Neural crest cell (in vitro differentiated cells): Measurements from ENCODE around the gene HYAL3. TPM values are rescaled to one million over a fixed set of nuclear protein-coding genes. Genes with fewer than 3 reads are reported as not detected.
A peak's percentile ranks its signal among the peaks of the same experiment; 100 is the strongest.

Experiments used
- DNase-seq: peaks from one replicate; pipeline ENCODE4 v3.0.0; 2021; ENCODE audit warnings: low read depth, mixed read lengths, low spot score
- H3K27ac Mint-ChIP-seq: one replicate; pipeline ENCODE4 v1.8.0; 2021; ENCODE audit warnings: mild to moderate bottlenecking, mixed read lengths; ENCODE audit not compliant: unreplicated experiment
- H3K27me3 Mint-ChIP-seq: 2 replicates; pipeline ENCODE4 v1.8.0; 2021; ENCODE audit warnings: low read depth, mild to moderate bottlenecking, mixed read lengths
- H3K36me3 Mint-ChIP-seq: 2 replicates; pipeline ENCODE4 v1.8.0; 2021; ENCODE audit warnings: low read depth, mild to moderate bottlenecking, mixed read lengths
- H3K4me1 Mint-ChIP-seq: 2 replicates; pipeline ENCODE4 v1.8.0; 2021; ENCODE audit warnings: mixed read lengths
- H3K4me3 Mint-ChIP-seq: one replicate; pipeline ENCODE4 v1.8.0; 2021; ENCODE audit warnings: mild to moderate bottlenecking, mixed read lengths
- H3K9me3 Mint-ChIP-seq: 2 replicates; pipeline ENCODE4 v1.8.0; 2021; ENCODE audit warnings: mixed read lengths
- total RNA-seq: library from RNA; stranded (reverse); gene quantifications from 2 replicates; pipeline ENCODE4 v1.2.1, GENCODE V29; 2021
- TF ChIP-seq, protein P1 (sequence below): fragments of 200-600 bp; sonication (generic); conservative IDR thresholded peaks from 2 replicates; pipeline ENCODE4 v1.5.0; 2021; ENCODE audit warnings: antibody characterized with exemption, mild to moderate bottlenecking

The HYAL3 gene
- total RNA-seq, 1 donor from 2014 or later = 4.4 TPM

DNA sequence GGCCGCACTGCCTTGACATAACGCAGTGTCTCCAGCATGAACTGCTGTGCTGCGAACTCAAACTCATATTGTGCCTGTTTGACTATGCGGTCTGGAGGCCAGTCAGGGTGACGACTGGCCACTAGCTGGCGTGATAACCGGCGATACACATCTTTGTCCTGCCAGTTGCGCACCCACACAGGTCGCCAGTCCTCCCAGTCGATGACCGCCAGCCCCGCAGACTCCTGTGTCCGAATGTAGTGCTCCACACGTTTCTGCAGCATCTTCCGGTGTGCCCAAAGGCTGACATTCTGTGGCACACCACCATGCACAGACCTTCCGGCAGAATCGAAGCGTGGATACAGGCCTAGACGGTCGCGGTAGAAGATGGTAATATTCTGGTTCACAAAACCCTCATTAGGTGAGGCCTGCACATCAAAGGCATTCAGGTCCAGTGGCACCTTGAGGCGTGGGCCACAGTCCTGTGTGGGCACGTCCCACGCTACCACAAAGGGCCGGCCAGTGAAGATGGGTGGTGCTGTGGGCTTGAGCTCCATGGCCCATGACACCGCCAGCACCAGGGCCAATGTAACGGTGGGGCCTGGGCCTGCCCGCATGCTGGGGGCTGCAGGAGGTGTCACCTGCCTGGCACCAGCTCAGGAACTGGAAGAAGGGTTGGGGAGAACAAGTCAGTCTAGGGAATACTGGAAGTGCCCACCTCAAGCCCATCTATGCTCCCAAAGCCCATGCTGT, 20.9 kb upstream of the HYAL3 start:
- peaks cover 19% of the 10 kb centered on the region for H3K36me3 Mint-ChIP-seq
- H3K4me1 Mint-ChIP-seq = peaks cover 53% of the 10 kb centered on the region
- DNase-seq = no peak
- TF ChIP-seq, protein P1, sequence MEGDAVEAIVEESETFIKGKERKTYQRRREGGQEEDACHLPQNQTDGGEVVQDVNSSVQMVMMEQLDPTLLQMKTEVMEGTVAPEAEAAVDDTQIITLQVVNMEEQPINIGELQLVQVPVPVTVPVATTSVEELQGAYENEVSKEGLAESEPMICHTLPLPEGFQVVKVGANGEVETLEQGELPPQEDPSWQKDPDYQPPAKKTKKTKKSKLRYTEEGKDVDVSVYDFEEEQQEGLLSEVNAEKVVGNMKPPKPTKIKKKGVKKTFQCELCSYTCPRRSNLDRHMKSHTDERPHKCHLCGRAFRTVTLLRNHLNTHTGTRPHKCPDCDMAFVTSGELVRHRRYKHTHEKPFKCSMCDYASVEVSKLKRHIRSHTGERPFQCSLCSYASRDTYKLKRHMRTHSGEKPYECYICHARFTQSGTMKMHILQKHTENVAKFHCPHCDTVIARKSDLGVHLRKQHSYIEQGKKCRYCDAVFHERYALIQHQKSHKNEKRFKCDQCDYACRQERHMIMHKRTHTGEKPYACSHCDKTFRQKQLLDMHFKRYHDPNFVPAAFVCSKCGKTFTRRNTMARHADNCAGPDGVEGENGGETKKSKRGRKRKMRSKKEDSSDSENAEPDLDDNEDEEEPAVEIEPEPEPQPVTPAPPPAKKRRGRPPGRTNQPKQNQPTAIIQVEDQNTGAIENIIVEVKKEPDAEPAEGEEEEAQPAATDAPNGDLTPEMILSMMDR = no peak
- H3K27me3 Mint-ChIP-seq = no peaks in the 10 kb centered on the region
- H3K27ac Mint-ChIP-seq = peak overlapping the region; percentile 96
- peak overlapping the region; percentile 99 for H3K4me3 Mint-ChIP-seq
- H3K9me3 Mint-ChIP-seq = no peaks in the 10 kb centered on the region

DNA sequence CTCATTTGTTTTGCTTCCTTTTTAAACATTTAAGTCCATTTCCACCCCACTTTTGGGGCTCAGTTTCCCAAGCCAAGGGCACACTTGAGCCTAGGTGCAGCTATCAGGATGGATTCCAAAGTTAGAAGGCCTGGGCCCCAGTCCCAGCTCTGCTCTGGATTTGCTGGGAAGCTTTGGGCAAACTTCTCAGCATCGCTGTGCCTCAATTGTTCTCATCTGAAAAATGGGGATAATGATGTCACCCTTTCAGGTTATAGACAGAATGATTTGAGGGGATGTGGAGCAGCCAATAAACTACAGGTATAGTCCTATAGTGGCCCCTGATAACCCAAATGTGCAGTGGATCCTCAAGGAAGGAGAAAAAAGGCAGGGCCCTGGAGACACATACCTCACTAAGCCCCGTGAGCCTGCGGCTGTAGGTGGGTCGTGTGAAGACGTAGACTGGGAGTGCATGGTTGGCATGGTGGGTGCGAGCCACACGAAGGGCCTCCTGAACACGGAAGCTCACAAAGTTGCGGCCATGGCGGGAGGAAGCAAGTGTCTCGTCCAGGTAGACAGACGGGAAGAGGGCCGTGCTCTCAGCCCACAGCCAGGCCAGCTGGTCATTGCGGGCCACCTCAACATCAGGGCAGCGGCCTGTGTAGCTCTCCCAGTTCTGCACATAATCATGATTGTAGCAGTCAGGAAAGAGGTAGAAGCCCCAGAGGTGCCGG, 20.1 kb upstream of the HYAL3 start:
- Mint-ChIP-seq H3K27ac (no peak overlapping the region), H3K27me3 (no peaks in the 10 kb centered on the region), H3K4me1 (peaks cover 46% of the 10 kb centered on the region), H3K9me3 (no peaks in the 10 kb centered on the region), H3K4me3 (peak overlapping the region; percentile 99), H3K36me3 (peaks cover 22% of the 10 kb centered on the region)
- DNase-seq = no peak
- TF ChIP-seq, protein P1 = no peak

DNA sequence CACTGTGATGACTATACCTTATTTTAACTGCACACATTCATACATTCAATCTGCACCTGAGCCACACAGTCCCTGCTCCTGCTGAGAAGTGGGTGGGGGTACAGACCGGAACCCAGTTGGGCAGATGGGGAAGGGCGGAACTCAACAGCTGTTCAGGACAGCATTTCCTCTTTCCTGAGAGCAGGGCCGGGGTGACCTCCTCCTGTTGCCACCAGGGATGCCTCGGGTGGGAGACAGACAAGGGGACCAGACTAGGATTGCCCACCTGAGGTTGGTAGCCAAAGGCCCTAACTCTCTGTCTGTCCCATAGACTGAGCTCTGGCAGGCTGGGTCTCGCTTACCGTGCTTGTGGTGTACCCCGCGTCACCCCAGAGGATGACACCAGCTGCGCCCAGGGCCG, 19.4 kb upstream of the HYAL3 start:
- H3K36me3 Mint-ChIP-seq = peaks cover 29% of the 10 kb centered on the region
- no peaks in the 10 kb centered on the region for H3K27me3 Mint-ChIP-seq
- H3K9me3 Mint-ChIP-seq = no peaks in the 10 kb centered on the region
- TF ChIP-seq, protein P1 = no peak
- H3K27ac Mint-ChIP-seq = no peak overlapping the region
- H3K4me1 Mint-ChIP-seq = peaks cover 43% of the 10 kb centered on the region
- H3K4me3 Mint-ChIP-seq = peak overlapping the region; percentile 82
- no peak for DNase-seq

DNA sequence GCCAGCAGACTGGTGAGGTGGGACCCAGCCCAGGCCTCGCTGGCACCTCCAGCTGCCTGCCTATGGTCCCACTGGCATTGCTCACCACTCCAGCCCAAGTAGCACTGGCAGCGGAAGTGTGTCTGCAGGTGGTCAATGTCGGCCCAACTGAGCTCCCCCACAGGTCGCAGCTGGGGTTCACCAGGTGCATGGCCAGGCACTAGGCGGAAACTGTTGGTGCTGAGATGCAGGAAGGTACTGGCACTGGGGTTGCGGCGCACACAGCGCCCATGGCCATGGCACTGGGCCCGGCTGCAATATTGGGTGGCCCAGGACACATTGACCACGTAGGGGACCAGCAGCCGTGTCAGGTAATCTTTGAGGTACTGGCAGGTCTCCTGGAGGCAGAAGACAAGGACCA, 19.0 kb upstream of the HYAL3 start:
- peaks cover 39% of the 10 kb centered on the region for H3K4me1 Mint-ChIP-seq
- no peak overlapping the region for H3K27ac Mint-ChIP-seq
- TF ChIP-seq, protein P1 = no peak
- H3K4me3 Mint-ChIP-seq = peak overlapping the region; percentile 82
- H3K36me3 Mint-ChIP-seq = peaks cover 31% of the 10 kb centered on the region
- H3K27me3 Mint-ChIP-seq = no peaks in the 10 kb centered on the region
- DNase-seq = no peak
- H3K9me3 Mint-ChIP-seq = no peaks in the 10 kb centered on the region

DNA sequence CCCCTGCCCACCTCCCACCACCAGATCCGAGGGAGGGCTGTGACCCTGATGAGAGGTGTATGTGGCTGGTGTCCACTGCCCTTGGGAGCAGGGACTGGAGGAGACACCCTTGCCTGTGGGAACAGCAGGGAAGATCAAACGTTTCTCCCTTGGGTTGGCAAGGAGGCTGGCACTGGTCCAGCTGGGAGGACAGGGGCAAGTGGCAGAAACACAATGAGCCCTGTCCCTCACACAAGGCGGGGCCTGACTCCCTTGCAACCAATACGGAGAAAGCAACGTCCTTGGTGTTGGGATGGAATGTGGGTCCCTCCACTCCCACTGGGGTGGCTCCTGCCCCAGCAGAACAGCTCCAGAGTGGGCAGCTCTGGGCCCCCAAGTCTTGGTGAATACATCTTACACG, 18.1 kb upstream of the HYAL3 start:
- TF ChIP-seq, protein P1 = no peak
- Mint-ChIP-seq H3K9me3 (no peaks in the 10 kb centered on the region), H3K27ac (no peak overlapping the region), H3K4me1 (peaks cover 33% of the 10 kb centered on the region), H3K27me3 (no peaks in the 10 kb centered on the region), H3K4me3 (peak overlapping the region; percentile 61), H3K36me3 (peaks cover 32% of the 10 kb centered on the region)
- DNase-seq = no peak
